Stimulated activated CD4-positive, alpha-beta T cell treated with anti-CD3 and anti-CD28 coated beads, Interleukin-12 subunit alpha, Interleukin-12 subunit beta, amount 100 ng/mL, for 4 hours (primary cell): ENCODE results near the gene CLTCL1.
"Not testable (repeated sequence)": the region's sequence is repeated elsewhere in the genome, so short reads cannot be mapped to it uniquely, and the experiment has no call there.

Source experiments
- DNase-seq: peaks from one replicate; pipeline ENCODE4 v3.0.0-alpha.2; 2020

Gene CLTCL1

DNA sequence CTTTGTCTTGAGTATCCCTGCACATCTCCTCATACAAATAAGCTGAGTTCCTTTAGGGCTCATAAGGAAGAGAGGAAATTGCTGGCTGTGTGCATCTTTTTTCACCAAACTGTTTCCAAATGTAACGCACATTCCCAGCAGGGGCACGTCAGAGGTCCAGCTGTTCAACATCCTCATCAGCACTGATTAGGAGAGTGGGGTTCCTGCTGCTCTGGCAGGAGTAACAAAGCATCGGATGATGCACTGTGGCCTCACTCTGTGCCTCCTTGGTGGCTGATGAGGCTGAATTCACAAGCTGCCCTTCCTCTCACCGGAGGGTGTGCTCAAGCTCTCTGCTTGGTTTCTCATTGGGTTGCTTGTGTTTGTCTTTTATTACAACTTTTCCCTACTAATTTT is 77.4 kb downstream of the CLTCL1 start:
- DNase-seq = no peak

GRCh38 chr22:19213442-19214077 is 78.0 kb downstream of the CLTCL1 start:
- no peak for DNase-seq

- DNase-seq = no peak
Observed at GRCh38 chr22:19213001-19213400, 78.5 kb downstream of the CLTCL1 start.

GRCh38 chr22:19212302-19212870 is 79.1 kb downstream of the CLTCL1 start:
- no peak for DNase-seq

DNA sequence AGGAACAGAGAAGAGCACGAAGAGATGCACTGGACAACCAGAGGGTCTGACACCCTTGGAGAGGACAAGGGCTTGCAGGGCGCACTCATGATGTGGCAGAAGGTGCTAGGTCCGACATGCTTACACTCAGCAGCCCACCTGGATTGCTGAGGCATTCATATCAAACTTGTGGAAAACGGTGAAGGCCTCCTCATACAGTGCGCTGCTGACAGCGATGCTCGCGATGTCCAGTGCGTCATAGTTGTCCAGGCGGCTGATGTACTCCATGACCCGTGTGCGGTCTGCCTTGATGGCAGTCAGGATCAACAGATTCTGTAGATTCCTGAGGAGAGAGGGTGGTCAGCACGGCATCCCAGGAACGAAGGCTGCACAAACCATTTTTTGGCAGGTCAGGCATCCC is 81.3 kb downstream of the CLTCL1 start:
- DNase-seq = no peak

DNA sequence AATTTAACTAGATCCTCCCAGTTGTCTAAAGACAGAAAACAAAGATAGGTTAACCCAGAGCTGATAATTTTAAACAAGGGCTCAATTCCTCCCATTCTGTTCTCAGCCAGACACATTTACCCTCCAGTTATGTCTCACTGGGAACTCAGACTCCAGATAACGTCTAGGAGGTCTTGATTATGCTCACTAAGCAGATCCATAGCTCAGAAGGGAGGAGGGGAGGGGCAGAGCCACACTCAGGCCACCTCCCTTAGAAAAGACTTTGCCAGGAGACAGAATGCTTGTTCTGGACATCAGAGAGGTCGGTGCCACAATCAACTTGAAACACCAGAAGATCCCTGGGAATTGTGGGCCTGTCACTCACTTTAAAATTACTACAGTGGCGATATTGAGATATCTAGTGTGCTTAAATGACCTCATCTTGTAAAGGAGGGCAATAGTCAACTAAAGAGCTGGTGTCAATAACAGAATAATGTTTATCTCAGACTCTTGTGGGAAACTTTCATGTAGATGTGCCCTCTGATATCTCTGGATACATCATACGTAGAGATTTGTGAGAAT is 83.2 kb downstream of the CLTCL1 start:
- no peak for DNase-seq

- DNase-seq = no peak
Observed at GRCh38 chr22:19207884-19208283, 83.6 kb downstream of the CLTCL1 start.

GRCh38 chr22:19207401-19207808 is 84.1 kb downstream of the CLTCL1 start:
- DNase-seq = no peak

- DNase-seq = no peak
Observed at GRCh38 chr22:19206287-19206686, 85.2 kb downstream of the CLTCL1 start.

GRCh38 chr22:19204640-19205039 is 86.9 kb downstream of the CLTCL1 start:
- no peak for DNase-seq

DNA sequence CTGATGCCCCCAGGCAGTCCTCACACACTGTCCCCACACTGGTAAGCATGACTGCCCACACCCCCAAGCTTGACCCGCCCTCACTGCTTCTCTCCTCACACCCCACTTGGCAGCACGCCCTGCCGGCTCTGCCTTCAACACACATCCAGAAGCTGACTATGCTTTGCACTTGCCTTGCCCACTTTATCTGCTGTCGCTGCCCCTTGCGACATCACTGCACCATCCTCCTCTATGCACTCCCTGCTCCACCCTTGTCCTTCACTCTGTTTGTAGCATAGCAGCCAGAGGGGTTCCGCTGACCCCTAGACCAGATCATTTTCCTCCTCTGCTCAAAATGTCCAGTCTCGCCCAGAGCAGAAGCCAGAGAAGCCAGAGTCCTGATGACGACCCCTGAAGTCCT is 87.7 kb downstream of the CLTCL1 start:
- no peak for DNase-seq

DNA sequence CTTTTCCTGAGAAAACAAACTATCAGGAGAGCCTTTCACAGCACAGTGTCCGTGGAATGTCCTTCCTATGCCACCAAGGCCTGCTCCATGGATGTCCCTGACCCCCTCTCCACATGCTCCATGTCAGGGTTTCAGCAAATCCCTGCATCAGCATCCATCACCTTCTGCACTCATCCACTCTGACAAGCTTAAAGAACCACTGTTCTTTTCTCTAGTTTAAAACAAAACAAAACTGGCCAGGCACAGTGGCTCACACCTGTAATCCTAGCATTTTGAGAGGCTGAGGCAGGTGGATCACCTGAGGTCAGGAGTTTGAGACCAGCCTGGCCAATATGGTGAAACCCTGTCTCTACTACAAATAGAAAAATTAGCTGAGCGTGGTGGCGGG is 88.7 kb downstream of the CLTCL1 start:
- DNase-seq = not testable (repeated sequence)

DNA sequence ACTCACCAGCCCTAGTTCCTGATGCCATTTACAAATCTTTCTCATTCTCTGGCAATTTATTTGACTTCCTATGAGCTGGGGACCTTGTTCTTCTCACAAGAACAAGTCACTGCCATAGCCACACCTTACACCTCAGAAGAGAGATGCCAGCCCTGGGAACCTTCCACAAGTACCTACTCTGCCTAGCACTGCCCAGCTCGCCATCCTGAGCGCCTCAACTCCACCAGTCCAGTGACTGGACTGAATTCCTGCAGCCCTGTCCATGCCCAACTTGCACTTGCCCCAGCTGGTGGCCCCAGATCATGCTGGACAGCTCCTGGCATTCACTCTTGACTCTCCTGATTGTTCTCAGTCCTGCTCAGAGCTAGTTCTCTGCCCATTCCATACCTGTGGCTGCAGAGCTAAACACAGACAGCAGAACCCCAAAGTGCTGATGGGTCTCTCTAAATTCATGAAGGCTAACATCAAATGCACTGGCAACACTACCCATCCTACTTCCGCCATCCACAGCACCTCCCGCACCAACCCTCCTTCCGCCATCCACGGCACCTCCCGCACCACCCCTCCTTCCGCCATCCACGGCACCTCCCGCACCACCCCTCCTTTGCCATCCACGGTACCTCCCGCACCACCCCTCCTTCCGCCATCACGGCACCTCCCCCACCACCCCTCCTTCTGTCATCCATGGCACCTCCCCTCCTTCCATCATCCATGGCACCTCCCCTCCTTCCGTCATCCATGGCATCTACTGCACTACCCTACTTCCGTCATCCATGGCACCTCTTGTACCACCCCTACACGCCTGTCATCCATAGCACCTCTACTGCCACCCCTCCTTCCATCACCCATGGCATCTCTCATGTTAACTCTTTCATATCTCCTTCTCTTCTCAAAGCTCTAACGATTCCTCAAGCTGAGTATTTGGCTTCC is 89.4 kb downstream of the CLTCL1 start:
- DNase-seq = no peak

DNA sequence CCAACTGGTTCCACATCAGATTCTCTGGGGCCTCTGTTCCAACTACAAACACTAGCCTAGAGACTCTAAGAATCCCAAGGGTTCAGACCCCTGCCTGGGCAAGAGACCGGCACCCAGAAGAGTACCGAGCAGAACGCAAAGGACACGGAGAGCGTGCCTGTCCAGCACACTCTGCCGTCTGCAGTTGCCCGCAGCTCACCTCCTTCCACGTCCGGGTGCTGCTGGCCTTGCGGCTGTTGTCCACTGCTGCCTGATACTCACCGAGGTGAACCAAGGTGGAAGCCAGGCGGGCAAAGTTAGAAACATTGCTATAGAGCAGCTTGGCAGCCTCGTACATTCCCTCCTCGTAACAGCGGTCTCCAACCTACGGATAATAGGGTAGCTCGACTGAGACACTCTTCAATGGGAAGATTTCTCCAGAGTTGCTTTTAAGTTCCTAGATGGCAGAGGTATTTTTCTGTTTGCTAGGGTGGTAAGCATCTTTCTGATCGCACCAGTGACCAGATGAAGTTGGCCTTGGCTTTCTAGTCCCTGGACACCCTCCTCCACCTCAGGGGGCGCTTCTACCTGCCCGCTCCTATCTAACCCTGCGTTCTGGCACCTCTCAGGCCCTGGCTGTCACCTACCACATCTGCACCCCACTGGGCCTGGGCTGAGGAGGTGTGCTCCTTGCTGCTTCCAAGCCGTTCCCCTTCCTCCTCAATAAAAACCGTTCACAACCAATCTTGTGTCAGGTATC is 90.2 kb downstream of the CLTCL1 start:
- no peak for DNase-seq

DNA sequence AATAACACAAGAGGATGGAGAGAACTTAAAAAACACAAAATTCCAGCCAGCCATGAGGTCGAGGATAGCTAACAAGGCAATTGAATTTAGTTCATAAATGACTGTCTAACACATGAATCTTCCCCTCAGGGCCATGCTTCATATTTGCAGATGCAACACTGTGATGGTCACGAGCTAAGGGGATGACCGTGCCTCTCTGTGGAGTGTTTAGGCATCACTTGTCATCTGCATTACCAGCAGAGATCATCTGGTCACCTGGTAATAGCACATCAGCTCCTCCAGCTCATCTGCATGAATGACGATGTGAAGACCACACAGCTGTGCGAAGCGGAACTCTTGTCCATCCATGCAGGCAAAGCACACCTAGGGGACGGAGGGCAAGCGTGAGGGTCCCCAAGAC is 92.0 kb downstream of the CLTCL1 start:
- DNase-seq = no peak

DNA sequence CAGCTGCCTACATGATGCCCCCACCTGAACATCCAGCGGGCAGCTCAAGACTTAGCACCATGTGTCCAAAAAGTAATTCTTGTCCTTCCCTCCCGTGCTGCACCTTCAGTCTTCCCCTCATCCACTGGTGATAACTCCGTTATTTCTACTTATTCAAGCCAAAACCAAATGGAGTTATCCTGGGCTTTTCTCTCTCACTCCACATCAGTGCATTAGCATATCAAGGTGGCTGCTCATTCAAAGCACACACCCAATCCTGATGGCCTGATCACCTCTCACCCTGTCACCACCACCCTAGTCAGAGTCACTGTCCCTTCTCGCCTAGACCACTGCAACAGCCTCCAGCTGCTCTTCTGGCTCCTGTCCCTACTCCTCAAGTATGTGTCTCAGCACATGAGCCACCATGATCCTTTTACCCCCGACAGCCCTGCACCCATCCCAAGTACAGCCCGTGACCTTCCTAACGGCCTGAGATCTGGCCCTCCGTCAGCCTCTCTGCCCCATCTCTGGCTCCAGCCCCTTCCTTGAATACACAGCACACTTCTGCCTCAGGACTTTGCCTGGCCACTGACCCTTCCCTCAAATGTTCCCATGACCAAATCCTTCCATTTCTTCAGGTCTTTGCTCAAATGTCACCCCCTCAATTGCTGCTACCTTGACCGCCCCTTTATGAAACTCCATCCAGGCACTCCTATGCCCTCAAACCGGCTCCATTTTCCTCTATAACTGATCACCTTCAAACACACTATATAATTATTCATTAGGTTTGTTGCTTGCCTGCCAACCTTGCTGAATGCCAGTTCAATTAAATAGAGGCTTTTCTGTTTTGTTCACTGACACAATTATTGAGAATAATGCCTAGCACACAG is 93.3 kb downstream of the CLTCL1 start:
- DNase-seq = no peak

DNA sequence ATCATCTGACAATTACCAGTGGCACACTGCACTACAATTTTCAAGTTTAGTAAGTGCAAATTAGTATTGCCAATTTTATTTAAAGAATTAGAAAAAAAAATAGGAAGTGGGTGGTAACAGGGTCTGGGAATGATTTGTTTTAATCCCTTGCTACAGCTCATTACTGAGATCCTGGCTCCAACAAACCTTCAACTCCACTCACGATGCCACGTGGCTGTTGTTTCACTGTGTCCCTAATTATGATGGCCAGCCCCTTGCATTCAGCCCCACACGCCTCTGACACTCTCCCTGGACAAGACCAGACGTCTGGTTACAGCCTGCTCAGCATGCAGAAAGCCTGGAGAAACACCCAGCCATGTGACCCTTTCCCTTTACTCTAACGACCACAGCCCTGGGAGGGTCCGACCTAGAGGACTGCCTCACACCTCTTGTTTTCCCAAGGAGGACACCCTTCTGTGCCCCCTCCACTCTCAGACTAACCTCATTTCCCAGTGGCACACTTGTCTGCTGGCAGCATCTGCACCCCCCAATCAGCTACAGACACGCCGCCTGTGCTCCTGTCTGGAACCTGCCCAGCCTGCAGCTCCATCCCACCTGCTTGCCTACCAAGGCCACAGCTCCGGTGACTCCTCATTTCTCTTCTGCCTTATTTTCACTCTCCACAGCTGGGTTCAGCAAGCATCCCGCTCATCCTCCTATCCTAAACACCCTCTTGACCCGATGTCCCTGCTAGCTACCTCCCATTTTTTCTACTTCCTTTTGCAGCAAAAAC is 94.5 kb downstream of the CLTCL1 start:
- DNase-seq = no peak

- no peak for DNase-seq
Observed at GRCh38 chr22:19195796-19196731, 95.5 kb downstream of the CLTCL1 start.

- DNase-seq = no peak
Observed at GRCh38 chr22:19194766-19195536, 96.6 kb downstream of the CLTCL1 start.
